Mesenteric fat pad (tissue), 1 donor: ENCODE data around the gene C19orf12. TPM values are rescaled to one million over a fixed set of nuclear protein-coding genes. Genes with fewer than 3 reads are reported as not detected.

Experiments
- DNase-seq: peaks from one replicate; pipeline ENCODE4 v3.0.0-alpha.2; 2020; ENCODE audit warnings: low spot score
- total RNA-seq: library from RNA; stranded (reverse); fragmentation: NEBNext Ultra II Directional; extraction: Animal tissue kit (Norgen Biotek cat#: 25700); gene quantifications from one replicate; pipeline ENCODE4 v1.2.1, GENCODE V29; 2021
- donor health status: DM: yes; HTN: yes; CAD: no.

The C19orf12 gene
- total RNA-seq, 1 donor from 2014 or later = 148 TPM

DNA sequence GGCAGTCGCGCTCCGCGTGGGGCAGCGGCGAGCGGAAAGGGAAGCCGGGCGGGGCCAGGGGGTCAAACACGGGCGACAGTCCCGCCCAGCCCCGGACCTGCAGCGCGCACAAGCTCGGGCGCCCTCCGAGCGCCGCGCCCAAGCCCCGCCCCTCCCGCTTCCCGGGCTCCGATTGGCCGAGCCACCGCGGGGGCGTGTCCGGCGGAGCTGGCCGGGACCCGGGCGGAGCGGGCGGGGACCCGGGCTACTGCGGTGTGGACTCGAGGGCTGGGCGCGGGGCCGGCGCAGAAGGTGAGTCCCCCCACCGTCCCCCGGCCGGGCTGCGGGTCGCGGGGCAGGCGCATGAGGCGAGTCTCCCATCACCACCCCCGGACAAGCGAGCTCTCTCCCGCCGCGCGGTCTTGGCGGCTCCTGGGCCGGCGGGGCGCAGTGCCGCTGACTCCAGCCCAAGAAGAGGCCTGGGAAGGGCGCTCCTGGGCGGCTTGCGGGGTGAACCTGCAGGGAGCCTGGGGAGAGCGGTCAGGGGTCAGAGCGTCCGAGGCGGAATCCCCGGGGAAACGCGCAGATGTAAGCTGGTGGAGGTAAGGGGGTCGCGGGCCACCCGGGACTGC, 49.7 kb downstream of the C19orf12 start, which contains the start of gene PLEKHF1:
Gene PLEKHF1 (plus strand): TSS at position 247 of the 611 bp plus-strand sequence. CDS start 8,379 bp downstream, outside the sequence.
- peak; percentile 96 for DNase-seq

- no peak for DNase-seq
Measured at GRCh38 chr19:29664753-29665214, 50.3 kb downstream of the C19orf12 start.

DNA sequence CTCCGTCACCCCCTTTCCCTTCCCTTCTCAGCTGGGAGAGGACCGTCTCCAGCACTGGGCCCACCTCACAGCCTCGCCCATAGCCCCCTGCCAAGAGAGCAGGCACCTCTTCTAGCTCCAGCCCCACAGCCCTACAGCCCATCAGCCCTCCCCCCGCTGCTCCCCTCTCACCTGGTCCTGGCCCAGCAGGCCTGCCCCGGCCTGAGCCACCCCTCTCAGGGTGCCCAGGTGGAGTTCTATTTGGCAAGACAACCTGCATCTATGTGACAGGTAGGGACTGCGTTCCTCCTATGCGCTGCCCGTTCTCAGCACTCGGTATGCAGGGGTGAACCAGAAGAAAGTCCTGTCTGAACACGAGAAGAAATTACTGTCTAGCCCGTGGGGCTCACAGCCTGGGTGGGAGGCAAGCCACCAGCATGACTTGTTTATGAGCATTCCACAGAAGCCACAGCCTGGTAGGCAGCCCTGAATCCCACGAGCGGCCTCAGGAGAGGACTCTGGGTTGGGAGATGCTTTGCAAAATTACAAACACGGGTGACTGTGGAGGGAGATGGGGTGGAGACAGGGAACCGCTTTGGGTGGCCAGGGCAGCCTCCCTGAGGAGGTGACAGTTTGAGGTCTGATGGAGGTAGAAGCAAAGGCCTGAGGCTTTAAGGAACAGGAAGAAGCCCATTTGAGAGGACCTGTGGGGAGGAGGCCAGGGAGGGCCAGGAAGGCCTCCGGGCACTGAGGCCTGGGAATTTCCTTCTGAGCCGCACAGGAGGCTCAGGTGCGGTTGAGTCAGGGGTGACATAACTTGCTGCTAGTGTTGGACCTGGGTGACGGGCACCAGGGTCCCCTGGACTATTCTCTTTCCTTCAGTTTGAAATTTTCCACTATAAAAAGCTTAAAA, 51.0 kb downstream of the C19orf12 start:
- DNase-seq = peak; percentile 88

GRCh38 chr19:29662604-29663404, 52.3 kb downstream of the C19orf12 start:
- no peak for DNase-seq

DNA sequence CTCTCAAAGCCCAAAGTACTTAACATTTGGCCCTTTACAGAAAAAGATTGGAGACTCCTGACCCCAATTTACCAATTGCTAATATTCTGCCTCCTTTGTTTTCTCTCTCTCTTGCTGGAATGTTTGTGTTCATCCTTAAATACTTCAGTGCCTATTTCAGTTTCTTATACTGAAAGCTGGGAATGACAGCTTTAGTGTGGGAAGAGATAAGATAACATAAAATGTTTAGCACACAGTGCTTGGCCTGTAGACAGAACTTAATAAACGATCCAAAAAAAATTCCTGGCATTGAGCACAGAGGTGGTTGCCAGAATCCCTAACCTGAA, 52.8 kb downstream of the C19orf12 start:
- DNase-seq = no peak

- DNase-seq = no peak
Measured at GRCh38 chr19:29660835-29661234, 54.2 kb downstream of the C19orf12 start.

DNA sequence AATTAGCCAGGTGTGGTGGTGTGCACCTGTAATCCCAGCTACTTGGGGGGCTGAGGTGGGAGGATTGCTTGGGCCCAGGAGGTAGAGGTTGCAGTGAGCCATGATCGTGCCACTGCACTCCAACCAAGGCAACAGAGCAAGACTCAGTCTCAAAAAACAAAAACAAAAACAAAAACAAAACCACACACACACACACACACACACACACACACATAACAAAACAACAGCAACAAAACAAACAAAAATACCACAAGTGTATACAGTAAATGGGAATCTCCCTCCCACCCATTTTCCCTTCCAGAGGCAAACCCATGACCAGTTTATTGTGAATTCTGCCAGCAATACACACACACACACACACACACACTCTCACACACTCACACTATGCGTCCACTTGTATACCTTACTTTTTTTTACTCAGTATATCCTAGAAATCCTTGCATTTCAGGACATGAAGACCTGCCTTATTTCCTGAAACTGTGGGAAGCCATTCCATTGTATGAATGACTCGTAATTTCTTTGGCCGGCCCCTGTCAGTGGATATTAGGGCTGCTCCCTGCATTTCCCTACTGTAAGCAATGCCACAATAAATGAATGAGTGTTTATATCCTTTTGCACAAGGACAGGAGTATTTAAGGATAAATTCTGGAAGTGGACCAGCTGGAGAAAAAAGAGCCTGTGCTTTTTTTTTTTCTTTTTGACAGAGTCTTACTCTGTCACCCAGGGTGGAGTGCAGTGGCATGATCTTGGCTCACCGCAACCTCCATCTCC, 56.7 kb downstream of the C19orf12 start:
- no peak for DNase-seq

- DNase-seq = peak; percentile 47
Measured at GRCh38 chr19:29655648-29656335, 59.3 kb downstream of the C19orf12 start.

DNA sequence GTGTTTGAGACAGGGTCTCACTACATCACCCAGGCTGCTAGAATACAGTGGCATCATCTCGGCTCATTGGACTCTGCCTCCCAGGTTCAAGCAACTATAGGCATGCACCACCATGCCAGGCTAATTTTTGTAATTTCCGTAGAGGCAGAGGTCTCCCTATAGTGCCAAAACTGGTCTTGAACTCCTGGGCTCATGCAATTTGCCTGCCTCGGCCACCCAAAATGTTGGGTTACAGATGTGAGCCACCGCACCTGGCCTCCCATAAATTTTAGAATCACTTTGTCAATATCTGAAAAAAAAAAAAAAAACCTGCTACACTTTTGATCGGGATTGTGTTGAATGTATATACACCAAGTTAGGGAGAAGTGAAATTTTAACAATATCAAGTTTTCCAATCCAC, 61.7 kb downstream of the C19orf12 start:
- peak; percentile 14 for DNase-seq

GRCh38 chr19:29651622-29652394, 63.3 kb downstream of the C19orf12 start:
- DNase-seq = no peak

DNA sequence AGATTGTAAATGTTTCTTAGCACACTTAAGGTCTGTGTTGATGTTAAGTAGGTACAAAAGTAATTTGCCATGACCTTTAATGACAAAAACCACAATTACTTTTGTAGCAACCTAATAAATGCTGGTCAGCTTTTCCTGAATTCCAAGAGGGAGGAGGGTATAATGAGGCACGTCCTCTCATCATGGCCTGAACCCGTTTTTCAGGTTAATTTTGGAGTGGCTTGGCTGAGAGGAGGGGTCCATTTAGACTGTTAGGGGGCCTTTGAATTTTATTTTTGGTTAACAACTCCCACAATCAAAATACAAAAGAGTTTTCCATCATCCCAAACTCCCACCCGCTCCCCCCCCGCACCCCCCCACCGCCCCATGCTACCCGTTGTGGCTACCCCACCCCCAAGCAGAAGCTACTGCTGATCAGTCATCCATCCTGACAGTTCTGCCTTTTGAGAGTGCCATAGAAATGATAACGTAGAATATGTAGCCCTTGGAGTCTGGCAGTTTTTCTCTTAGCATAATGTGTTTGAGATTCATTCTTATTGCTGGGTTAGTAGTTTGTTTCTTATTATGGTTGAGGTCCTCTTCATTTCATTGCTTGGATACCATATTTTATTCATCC, 64.2 kb downstream of the C19orf12 start:
- DNase-seq = no peak

Other genes with a start within 250 kb of the C19orf12 start
- gene VSTM2B, start 189.3 kb downstream of the C19orf12 start, total RNA-seq = not detected
- 57.4 TPM for gene POP4, start 109.0 kb downstream of the C19orf12 start, total RNA-seq
- gene PLEKHF1, start 49.8 kb downstream of the C19orf12 start, total RNA-seq = 9.1 TPM
- 2.0 TPM for gene CCNE1, start 96.7 kb upstream of the C19orf12 start, total RNA-seq
- 56.2 TPM for gene URI1, start 227.0 kb upstream of the C19orf12 start, total RNA-seq